ENCODE measurements around the gene CTDP1. TPM values are rescaled to one million over a fixed set of nuclear protein-coding genes. Genes with fewer than 3 reads are reported as not detected.
"Not testable (repeated sequence)": the region's sequence is repeated elsewhere in the genome, so short reads cannot be mapped to it uniquely, and the experiment has no call there.

The CTDP1 gene
- polyA plus RNA-seq, 3 donors, result 10.5 to 15.5 (median 15.4) TPM

- DNase-seq (ENCODE audit: extremely low read depth in 1 of 11, low read depth in 9 of 11, low spot score in 4 of 11), result no peak
These were observed 68.9 kb downstream of the CTDP1 start for GRCh38 chr18:79748321-79749180.

GRCh38 chr18:79749251-79750191, 69.9 kb downstream of the CTDP1 start:
- DNase-seq (ENCODE audit: extremely low read depth in 1 of 11, low read depth in 9 of 11, low spot score in 4 of 11), result peak in 4 of 11 donors; percentile 18 to 35 (median 29)

GRCh38 chr18:79750980-79751571, 71.5 kb downstream of the CTDP1 start:
- peak in 3 of 11 donors; percentile 10 to 22 (median 15) for DNase-seq (ENCODE audit: extremely low read depth in 1 of 11, low read depth in 9 of 11, low spot score in 4 of 11)

GRCh38 chr18:79751918-79752578, 72.4 kb downstream of the CTDP1 start:
- not testable (repeated sequence) for DNase-seq (ENCODE audit: extremely low read depth in 1 of 11, low read depth in 9 of 11, low spot score in 4 of 11)

GRCh38 chr18:79752946-79753345, 73.3 kb downstream of the CTDP1 start:
- not testable (repeated sequence) for DNase-seq (ENCODE audit: extremely low read depth in 1 of 11, low read depth in 9 of 11, low spot score in 4 of 11)

GRCh38 chr18:79753391-79753851, 73.8 kb downstream of the CTDP1 start:
- DNase-seq (ENCODE audit: extremely low read depth in 1 of 11, low read depth in 9 of 11, low spot score in 4 of 11), result no peak

GRCh38 chr18:79754022-79754761, 74.6 kb downstream of the CTDP1 start:
- no peak for DNase-seq (ENCODE audit: extremely low read depth in 1 of 11, low read depth in 9 of 11, low spot score in 4 of 11)

- DNase-seq (ENCODE audit: extremely low read depth in 1 of 11, low read depth in 9 of 11, low spot score in 4 of 11), result no peak
These were observed 75.3 kb downstream of the CTDP1 start for GRCh38 chr18:79754831-79755351.

- DNase-seq (ENCODE audit: extremely low read depth in 1 of 11, low read depth in 9 of 11, low spot score in 4 of 11), result no peak
These were observed 76.0 kb downstream of the CTDP1 start for GRCh38 chr18:79755496-79756142.

GRCh38 chr18:79756143-79756500, 76.5 kb downstream of the CTDP1 start:
- DNase-seq (ENCODE audit: extremely low read depth in 1 of 11, low read depth in 9 of 11, low spot score in 4 of 11), result no peak

- no peak for DNase-seq (ENCODE audit: extremely low read depth in 1 of 11, low read depth in 9 of 11, low spot score in 4 of 11)
These were observed 77.2 kb downstream of the CTDP1 start for GRCh38 chr18:79756826-79757225.

GRCh38 chr18:79760348-79760747, 80.7 kb downstream of the CTDP1 start:
- no peak for DNase-seq (ENCODE audit: extremely low read depth in 1 of 11, low read depth in 9 of 11, low spot score in 4 of 11)

- no peak for DNase-seq (ENCODE audit: extremely low read depth in 1 of 11, low read depth in 9 of 11, low spot score in 4 of 11)
These were observed 81.3 kb downstream of the CTDP1 start for GRCh38 chr18:79760881-79761280.

- DNase-seq (ENCODE audit: extremely low read depth in 1 of 11, low read depth in 9 of 11, low spot score in 4 of 11), result no peak
These were observed 83.8 kb downstream of the CTDP1 start for GRCh38 chr18:79763407-79763806.

- DNase-seq (ENCODE audit: extremely low read depth in 1 of 11, low read depth in 9 of 11, low spot score in 4 of 11), result no peak
These were observed 84.5 kb downstream of the CTDP1 start for GRCh38 chr18:79764131-79764530.

- no peak for DNase-seq (ENCODE audit: extremely low read depth in 1 of 11, low read depth in 9 of 11, low spot score in 4 of 11)
These were observed 86.1 kb downstream of the CTDP1 start for GRCh38 chr18:79765491-79766245.

- DNase-seq (ENCODE audit: extremely low read depth in 1 of 11, low read depth in 9 of 11, low spot score in 4 of 11), result no peak
These were observed 86.7 kb downstream of the CTDP1 start for GRCh38 chr18:79766308-79766707.
